ENCODE data around the gene CXXC5.

The CXXC5 gene

GRCh38 chr5:139651853-139652787 lies 4.0 kb downstream of the CXXC5 start:
- peak; percentile 55 for DNase-seq

GRCh38 chr5:139652788-139653241 lies 4.7 kb downstream of the CXXC5 start:
- DNase-seq: no peak

- DNase-seq: no peak
These were observed 5.5 kb downstream of the CXXC5 start for GRCh38 chr5:139653616-139654015.

- DNase-seq: no peak
These were observed 6.3 kb downstream of the CXXC5 start for GRCh38 chr5:139654464-139654863.

- DNase-seq: no peak
These were observed 6.8 kb downstream of the CXXC5 start for GRCh38 chr5:139654871-139655491.

GRCh38 chr5:139655727-139656271 lies 7.7 kb downstream of the CXXC5 start:
- DNase-seq: no peak

- no peak for DNase-seq
These were observed 9.5 kb downstream of the CXXC5 start for GRCh38 chr5:139657363-139658321.

- DNase-seq: no peak
These were observed 10.4 kb downstream of the CXXC5 start for GRCh38 chr5:139658501-139658927.

- no peak for DNase-seq
These were observed 10.9 kb downstream of the CXXC5 start for GRCh38 chr5:139658928-139659667.

GRCh38 chr5:139659695-139660101 lies 11.5 kb downstream of the CXXC5 start:
- no peak for DNase-seq

GRCh38 chr5:139660105-139660922 lies 12.2 kb downstream of the CXXC5 start:
- no peak for DNase-seq

- DNase-seq: no peak
These were observed 13.0 kb downstream of the CXXC5 start for GRCh38 chr5:139660923-139661814.

- no peak for DNase-seq
These were observed 14.5 kb downstream of the CXXC5 start for GRCh38 chr5:139662617-139663016.

GRCh38 chr5:139663207-139664085 lies 15.3 kb downstream of the CXXC5 start:
- no peak for DNase-seq

GRCh38 chr5:139664086-139664693 lies 16.0 kb downstream of the CXXC5 start:
- DNase-seq: no peak

- DNase-seq: no peak
These were observed 16.7 kb downstream of the CXXC5 start for GRCh38 chr5:139664727-139665351.

GRCh38 chr5:139665626-139666025 lies 17.5 kb downstream of the CXXC5 start:
- DNase-seq: no peak

GRCh38 chr5:139666551-139666950 lies 18.4 kb downstream of the CXXC5 start:
- no peak for DNase-seq
